Upper lobe of right lung (tissue), 1 donor: Measurements from ENCODE around the gene HBS1L. TPM values are rescaled to one million over a fixed set of nuclear protein-coding genes. Genes with fewer than 3 reads are reported as not detected.

Source experiments
- ATAC-seq: fragments of 200-7000 bp; cut with Tn5 transposase; one replicate; pipeline ENCODE4 v1.9.1; 2020; ENCODE audit warnings: mild to moderate bottlenecking, moderate library complexity
- DNase-seq: peaks from one replicate; pipeline ENCODE4 v3.0.0-alpha.2; 2020
- H3K27ac ChIP-seq: fragments of 200-600 bp; one replicate; pipeline ENCODE4 v1.8.0; 2022
- H3K27me3 ChIP-seq: fragments of 200-600 bp; one replicate; pipeline ENCODE4 v1.8.0; 2022; ENCODE audit warnings: mild to moderate bottlenecking
- H3K36me3 ChIP-seq: fragments of 200-600 bp; one replicate; pipeline ENCODE4 v1.8.0; 2022
- H3K4me1 ChIP-seq: fragments of 200-600 bp; one replicate; pipeline ENCODE4 v1.8.0; 2022
- H3K4me3 ChIP-seq: fragments of 200-600 bp; one replicate; pipeline ENCODE4 v1.8.0; 2022; ENCODE audit warnings: mild to moderate bottlenecking
- H3K9me3 ChIP-seq: fragments of 200-600 bp; one replicate; pipeline ENCODE4 v1.8.0; 2022
- intact Hi-C: fragments of 100-400 bp; cut with DNase I; formaldehyde crosslinking; loops from one replicate; pipeline ENCODE4 v1.11.0; 2022
- total RNA-seq: library from RNA; stranded (reverse); fragmentation: NEBNext Ultra II Directional; extraction: Animal tissue kit (Norgen Biotek cat#: 25700); gene quantifications from one replicate; pipeline ENCODE4 v1.2.1, GENCODE V29; 2021
- TF ChIP-seq, protein P1 (sequence below): fragments of 200-600 bp; IDR thresholded peaks from one replicate; pipeline ENCODE4 v1.8.0; 2022; ENCODE audit warnings: antibody characterized with exemption
- donor health status: DM: no; HTN: yes; CAD: no; lungs with severe emphysema.

HBS1L gene
- total RNA-seq, 1 donor from 2014 or later: 48.2 TPM

DNA sequence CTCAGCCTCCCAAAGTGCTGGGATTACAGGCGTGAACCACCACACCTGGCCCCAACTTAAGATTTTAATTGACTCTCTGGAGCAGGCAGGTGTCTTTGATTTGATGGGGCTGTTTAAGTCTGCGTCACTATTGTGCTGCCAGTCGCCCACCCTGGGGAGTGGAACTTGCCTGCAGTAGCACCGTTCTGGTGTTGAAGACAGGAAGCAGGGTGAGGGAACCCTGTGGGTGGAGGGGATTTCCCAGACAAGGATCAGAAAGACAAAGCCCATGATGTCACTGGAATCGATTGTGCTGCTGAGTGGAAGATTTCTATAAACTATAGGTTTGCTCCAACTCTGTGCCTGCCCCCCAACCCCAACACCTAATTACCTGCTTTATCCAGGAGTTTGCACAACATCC lies 115.7 kb downstream of the HBS1L start:
- Histone ChIP-seq H3K4me3 (no peak overlapping the region), H3K36me3 (no peaks in the 10 kb centered on the region), H3K27ac (no peak overlapping the region), H3K9me3 (no peaks in the 10 kb centered on the region), H3K27me3 (no peaks in the 10 kb centered on the region), H3K4me1 (no peaks in the 10 kb centered on the region)
- ATAC-seq (no peak), DNase-seq (no peak)
- TF ChIP-seq, protein P1, sequence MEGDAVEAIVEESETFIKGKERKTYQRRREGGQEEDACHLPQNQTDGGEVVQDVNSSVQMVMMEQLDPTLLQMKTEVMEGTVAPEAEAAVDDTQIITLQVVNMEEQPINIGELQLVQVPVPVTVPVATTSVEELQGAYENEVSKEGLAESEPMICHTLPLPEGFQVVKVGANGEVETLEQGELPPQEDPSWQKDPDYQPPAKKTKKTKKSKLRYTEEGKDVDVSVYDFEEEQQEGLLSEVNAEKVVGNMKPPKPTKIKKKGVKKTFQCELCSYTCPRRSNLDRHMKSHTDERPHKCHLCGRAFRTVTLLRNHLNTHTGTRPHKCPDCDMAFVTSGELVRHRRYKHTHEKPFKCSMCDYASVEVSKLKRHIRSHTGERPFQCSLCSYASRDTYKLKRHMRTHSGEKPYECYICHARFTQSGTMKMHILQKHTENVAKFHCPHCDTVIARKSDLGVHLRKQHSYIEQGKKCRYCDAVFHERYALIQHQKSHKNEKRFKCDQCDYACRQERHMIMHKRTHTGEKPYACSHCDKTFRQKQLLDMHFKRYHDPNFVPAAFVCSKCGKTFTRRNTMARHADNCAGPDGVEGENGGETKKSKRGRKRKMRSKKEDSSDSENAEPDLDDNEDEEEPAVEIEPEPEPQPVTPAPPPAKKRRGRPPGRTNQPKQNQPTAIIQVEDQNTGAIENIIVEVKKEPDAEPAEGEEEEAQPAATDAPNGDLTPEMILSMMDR: no peak
- intact Hi-C loops: no loop called here

GRCh38 chr6:134937426-134937825 lies 117.2 kb downstream of the HBS1L start:
- Histone ChIP-seq H3K9me3 (no peaks in the 10 kb centered on the region), H3K4me3 (no peak overlapping the region), H3K27ac (no peak overlapping the region), H3K36me3 (no peaks in the 10 kb centered on the region), H3K4me1 (no peaks in the 10 kb centered on the region), H3K27me3 (no peaks in the 10 kb centered on the region)
- ATAC-seq (no peak), DNase-seq (no peak)
- intact Hi-C loops: no loop called here
- TF ChIP-seq, protein P1: no peak

GRCh38 chr6:134936931-134937330 lies 117.7 kb downstream of the HBS1L start:
- no peaks in the 10 kb centered on the region for H3K36me3 ChIP-seq
- no peaks in the 10 kb centered on the region for H3K9me3 ChIP-seq
- no peaks in the 10 kb centered on the region for H3K27me3 ChIP-seq
- no peak overlapping the region for H3K27ac ChIP-seq
- TF ChIP-seq, protein P1: no peak
- ATAC-seq (no peak), DNase-seq (no peak)
- intact Hi-C loops: no loop called here
- H3K4me1 ChIP-seq: no peaks in the 10 kb centered on the region
- H3K4me3 ChIP-seq: no peak overlapping the region

- no peaks in the 10 kb centered on the region for H3K27me3 ChIP-seq
- DNase-seq (no peak), ATAC-seq (no peak)
- TF ChIP-seq, protein P1: no peak
- no peak overlapping the region for H3K27ac ChIP-seq
- no peaks in the 10 kb centered on the region for H3K4me1 ChIP-seq
- no peak overlapping the region for H3K4me3 ChIP-seq
- intact Hi-C loops: no loop called here
- no peaks in the 10 kb centered on the region for H3K36me3 ChIP-seq
- H3K9me3 ChIP-seq: no peaks in the 10 kb centered on the region
These were observed 118.1 kb downstream of the HBS1L start for GRCh38 chr6:134936476-134936875.

GRCh38 chr6:134934793-134935485 lies 119.7 kb downstream of the HBS1L start:
- no peak for ATAC-seq
- Histone ChIP-seq H3K4me3 (no peak overlapping the region), H3K27me3 (no peaks in the 10 kb centered on the region), H3K4me1 (no peaks in the 10 kb centered on the region), H3K36me3 (no peaks in the 10 kb centered on the region), H3K27ac (no peak overlapping the region), H3K9me3 (no peaks in the 10 kb centered on the region)
- TF ChIP-seq, protein P1: no peak
- DNase-seq: no peak
- intact Hi-C loops: no loop called here
